Neural crest cell (in vitro differentiated cells): ENCODE measurements around the gene PRDM16. TPM values are rescaled to one million over a fixed set of nuclear protein-coding genes. Genes with fewer than 3 reads are reported as not detected.

ENCODE experiments used
- DNase-seq: peaks from one replicate; pipeline ENCODE4 v3.0.0; 2021; ENCODE audit warnings: low read depth, mixed read lengths, low spot score
- H3K27ac Mint-ChIP-seq: one replicate; pipeline ENCODE4 v1.8.0; 2021; ENCODE audit warnings: mild to moderate bottlenecking, mixed read lengths; ENCODE audit not compliant: unreplicated experiment
- H3K27me3 Mint-ChIP-seq: 2 replicates; pipeline ENCODE4 v1.8.0; 2021; ENCODE audit warnings: low read depth, mild to moderate bottlenecking, mixed read lengths
- H3K36me3 Mint-ChIP-seq: 2 replicates; pipeline ENCODE4 v1.8.0; 2021; ENCODE audit warnings: low read depth, mild to moderate bottlenecking, mixed read lengths
- H3K4me1 Mint-ChIP-seq: 2 replicates; pipeline ENCODE4 v1.8.0; 2021; ENCODE audit warnings: mixed read lengths
- H3K4me3 Mint-ChIP-seq: one replicate; pipeline ENCODE4 v1.8.0; 2021; ENCODE audit warnings: mild to moderate bottlenecking, mixed read lengths
- H3K9me3 Mint-ChIP-seq: 2 replicates; pipeline ENCODE4 v1.8.0; 2021; ENCODE audit warnings: mixed read lengths
- CTCF ChIP-seq: fragments of 200-600 bp; sonication (generic); conservative IDR thresholded peaks from 2 replicates; pipeline ENCODE4 v1.5.0; 2021; ENCODE audit warnings: antibody characterized with exemption, mild to moderate bottlenecking
- total RNA-seq: library from RNA; stranded (reverse); gene quantifications from 2 replicates; pipeline ENCODE4 v1.2.1, GENCODE V29; 2021

PRDM16 gene
- total RNA-seq, 1 donor from 2014 or later = 11.7 TPM

GRCh38 chr1:3477241-3477995 lies 408.4 kb downstream of the PRDM16 start:
- H3K27me3 Mint-ChIP-seq = no peaks in the 10 kb centered on the region
- TF ChIP-seq CTCF = no peak
- H3K4me1 Mint-ChIP-seq = peaks cover 7% of the 10 kb centered on the region
- no peak overlapping the region for H3K27ac Mint-ChIP-seq
- no peaks in the 10 kb centered on the region for H3K36me3 Mint-ChIP-seq
- no peak for DNase-seq
- H3K9me3 Mint-ChIP-seq = no peaks in the 10 kb centered on the region
- no peak overlapping the region for H3K4me3 Mint-ChIP-seq

- no peaks in the 10 kb centered on the region for H3K36me3 Mint-ChIP-seq
- H3K27ac Mint-ChIP-seq = no peak overlapping the region
- H3K4me3 Mint-ChIP-seq = no peak overlapping the region
- no peaks in the 10 kb centered on the region for H3K9me3 Mint-ChIP-seq
- no peak for TF ChIP-seq CTCF
- H3K4me1 Mint-ChIP-seq = peaks cover 7% of the 10 kb centered on the region
- DNase-seq = no peak
- no peaks in the 10 kb centered on the region for H3K27me3 Mint-ChIP-seq
Observed at GRCh38 chr1:3478187-3478586, 409.2 kb downstream of the PRDM16 start.

- Mint-ChIP-seq H3K36me3 (no peaks in the 10 kb centered on the region), H3K27ac (no peak overlapping the region), H3K27me3 (peaks cover 2% of the 10 kb centered on the region), H3K4me3 (no peak overlapping the region), H3K9me3 (no peaks in the 10 kb centered on the region), H3K4me1 (no peaks in the 10 kb centered on the region)
- no peak for DNase-seq
- no peak for TF ChIP-seq CTCF
Observed at GRCh38 chr1:3479511-3480368, 410.7 kb downstream of the PRDM16 start.

GRCh38 chr1:3480369-3480719 lies 411.3 kb downstream of the PRDM16 start:
- Mint-ChIP-seq H3K4me3 (no peak overlapping the region), H3K9me3 (no peaks in the 10 kb centered on the region), H3K27me3 (peaks cover 2% of the 10 kb centered on the region), H3K4me1 (no peaks in the 10 kb centered on the region), H3K27ac (no peak overlapping the region), H3K36me3 (no peaks in the 10 kb centered on the region)
- no peak for DNase-seq
- TF ChIP-seq CTCF = no peak

GRCh38 chr1:3481046-3481445 lies 412.0 kb downstream of the PRDM16 start:
- no peak for TF ChIP-seq CTCF
- H3K27ac Mint-ChIP-seq = no peak overlapping the region
- H3K9me3 Mint-ChIP-seq = no peaks in the 10 kb centered on the region
- DNase-seq = no peak
- H3K4me1 Mint-ChIP-seq = no peaks in the 10 kb centered on the region
- no peak overlapping the region for H3K4me3 Mint-ChIP-seq
- peaks cover 2% of the 10 kb centered on the region for H3K27me3 Mint-ChIP-seq
- no peaks in the 10 kb centered on the region for H3K36me3 Mint-ChIP-seq
